ENCODE data around the gene CDH9.

CDH9 gene, protein sequence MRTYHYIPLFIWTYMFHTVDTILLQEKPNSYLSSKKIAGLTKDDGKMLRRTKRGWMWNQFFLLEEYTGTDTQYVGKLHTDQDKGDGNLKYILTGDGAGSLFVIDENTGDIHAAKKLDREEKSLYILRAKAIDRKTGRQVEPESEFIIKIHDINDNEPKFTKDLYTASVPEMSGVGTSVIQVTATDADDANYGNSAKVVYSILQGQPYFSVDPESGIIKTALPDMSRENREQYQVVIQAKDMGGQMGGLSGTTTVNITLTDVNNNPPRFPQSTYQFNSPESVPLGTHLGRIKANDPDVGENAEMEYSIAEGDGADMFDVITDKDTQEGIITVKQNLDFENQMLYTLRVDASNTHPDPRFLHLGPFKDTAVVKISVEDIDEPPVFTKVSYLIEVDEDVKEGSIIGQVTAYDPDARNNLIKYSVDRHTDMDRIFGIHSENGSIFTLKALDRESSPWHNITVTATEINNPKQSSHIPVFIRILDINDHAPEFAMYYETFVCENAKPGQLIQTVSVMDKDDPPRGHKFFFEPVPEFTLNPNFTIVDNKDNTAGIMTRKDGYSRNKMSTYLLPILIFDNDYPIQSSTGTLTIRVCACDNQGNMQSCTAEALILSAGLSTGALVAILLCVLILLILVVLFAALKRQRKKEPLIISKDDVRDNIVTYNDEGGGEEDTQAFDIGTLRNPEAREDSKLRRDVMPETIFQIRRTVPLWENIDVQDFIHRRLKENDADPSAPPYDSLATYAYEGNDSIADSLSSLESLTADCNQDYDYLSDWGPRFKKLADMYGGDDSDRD

DNA sequence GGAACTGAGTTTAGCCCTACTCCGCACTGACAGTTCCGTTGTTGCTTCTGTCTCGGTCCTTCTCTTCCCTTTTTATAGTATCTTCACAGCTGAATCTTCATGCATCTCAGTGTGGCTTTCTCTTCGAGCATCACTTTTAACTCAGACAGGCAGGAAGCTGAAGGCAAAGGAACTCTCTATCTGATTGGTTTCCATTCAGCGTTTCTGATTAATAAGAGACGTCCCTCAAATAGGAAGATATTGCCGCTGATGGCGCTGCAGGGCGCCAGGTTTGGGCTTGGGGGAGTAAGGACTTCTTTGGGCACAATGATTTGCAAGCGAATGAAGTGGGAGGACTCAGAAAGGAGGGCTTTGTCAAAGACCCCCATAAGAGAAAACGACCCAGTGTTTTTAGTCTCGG lies at the start of gene CDH9:
Gene CDH9 (minus strand): TSS at position 111 of the 400 bp plus-strand sequence. CDS start 50,253 bp downstream, outside the sequence.
- no peak for DNase-seq

DNA sequence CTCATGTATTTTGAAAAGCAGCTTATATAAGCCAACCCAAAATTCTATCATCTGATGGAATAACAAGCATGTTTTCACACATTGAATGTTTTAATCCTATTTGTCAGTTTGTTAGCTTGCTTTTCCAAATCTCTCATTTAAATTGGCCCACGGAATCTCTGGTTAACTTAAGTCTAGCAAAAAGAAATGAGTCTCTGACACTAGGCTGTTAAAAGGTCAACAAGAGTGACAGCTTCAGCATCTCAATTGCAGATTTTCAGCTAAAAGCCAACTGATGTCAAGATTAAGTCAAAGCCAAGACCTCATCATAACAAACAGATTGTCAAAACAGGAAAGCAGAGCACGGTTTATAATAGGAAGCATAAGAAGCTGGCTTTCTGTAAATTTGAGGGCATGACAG lies 49.4 kb upstream of the CDH9 start:
- DNase-seq, result no peak

DNA sequence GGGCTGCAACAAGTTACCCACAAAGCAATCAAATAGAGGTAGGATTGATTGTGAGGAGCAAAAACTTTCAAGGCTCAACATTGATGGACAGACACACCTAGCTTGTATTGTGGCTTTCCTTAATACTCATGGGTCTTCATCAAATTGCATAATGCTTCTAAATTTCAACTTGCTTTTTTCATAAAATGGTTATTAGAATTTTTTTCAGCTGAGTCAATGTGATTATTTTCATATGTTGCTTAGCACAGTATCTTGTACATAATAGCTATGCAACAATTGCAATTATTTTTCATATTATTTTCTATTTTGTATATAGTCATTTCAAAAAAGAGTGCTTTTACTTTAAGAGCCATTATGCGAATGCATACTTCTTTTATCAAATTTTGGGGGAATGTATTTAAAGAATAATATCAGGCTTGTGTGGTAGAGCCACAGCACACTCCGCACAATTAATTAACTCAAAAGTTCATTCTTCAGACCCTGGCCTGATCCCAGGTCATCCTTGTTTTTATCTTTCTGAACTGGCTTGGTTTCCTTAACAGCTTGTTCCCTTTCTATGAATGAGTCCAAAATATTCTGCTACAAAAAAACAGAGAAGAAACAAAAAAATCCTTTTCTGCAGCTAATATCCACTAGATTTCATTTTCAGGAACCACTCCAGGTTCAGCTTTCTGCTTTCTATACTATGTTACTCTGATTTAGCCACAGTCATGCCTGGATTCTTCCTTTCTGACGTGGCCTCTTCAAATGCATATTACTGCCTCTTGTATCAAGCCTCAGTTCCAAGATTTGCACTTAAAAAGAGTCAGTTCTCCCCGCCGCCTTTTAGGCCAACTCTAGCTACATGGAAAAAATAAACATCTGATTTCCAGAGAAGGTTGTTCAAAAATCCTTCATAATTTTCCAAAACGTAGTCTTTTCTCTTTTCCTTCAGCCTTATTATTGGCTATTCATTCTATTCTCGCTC lies 45.3 kb upstream of the CDH9 start:
- no peak for DNase-seq

DNA sequence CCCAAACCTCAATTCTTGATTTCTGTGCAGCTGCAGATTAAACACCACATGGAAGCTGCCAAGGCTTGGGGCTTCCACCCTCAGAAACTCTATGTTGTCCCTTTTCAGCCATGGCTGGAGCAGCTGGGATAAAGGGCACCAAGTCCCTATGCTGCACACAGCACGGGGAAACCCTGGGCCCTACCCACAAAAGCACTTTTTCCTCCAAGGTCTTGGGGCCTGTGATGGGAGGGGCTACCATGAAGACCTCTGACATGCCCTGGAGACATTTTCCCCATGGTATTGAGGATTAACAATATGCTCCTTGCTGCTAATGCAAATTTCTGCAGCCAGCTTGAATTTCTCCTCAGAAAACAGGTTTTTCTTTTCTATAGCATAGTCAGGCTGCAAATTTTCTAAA lies 41.8 kb upstream of the CDH9 start:
- DNase-seq, result no peak

DNA sequence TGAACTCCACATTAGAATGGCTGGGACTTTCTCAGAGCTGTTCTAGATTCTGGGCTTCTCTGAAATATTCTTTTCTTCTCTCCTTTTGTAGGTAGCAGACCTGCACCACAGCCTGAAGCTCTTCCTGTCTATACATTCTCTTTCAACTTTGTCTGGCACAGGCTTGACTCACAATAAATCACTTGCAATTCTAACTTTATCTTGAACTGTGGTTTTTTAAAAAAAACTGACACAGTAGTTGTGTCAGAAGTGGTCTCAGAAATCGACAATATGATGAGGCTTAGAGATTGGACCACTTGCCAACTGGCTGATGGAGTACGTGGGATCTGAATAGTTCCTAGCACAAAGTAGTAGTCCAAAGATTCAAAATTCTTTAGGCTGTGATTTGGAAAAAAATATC lies 24.1 kb upstream of the CDH9 start:
- no peak for DNase-seq

DNA sequence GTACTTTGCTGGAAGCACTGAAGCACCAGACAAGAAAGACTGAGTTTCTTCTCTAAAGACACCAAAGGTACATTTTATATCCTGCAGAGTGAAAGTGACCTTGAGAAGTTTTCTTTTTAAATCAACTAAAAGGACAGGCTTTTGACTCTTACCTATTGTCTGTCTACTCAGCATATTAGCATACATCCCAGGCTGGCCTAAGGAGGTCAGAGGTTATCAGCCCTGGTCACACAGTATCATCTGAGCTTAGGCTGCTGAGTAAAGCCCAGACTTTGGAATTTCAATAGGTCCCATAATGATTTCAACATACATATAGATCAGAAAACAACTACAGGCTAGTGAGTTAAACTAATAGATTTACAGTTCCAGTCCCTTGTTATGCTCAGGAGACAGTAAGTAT lies 10.1 kb upstream of the CDH9 start:
- DNase-seq, result no peak

DNA sequence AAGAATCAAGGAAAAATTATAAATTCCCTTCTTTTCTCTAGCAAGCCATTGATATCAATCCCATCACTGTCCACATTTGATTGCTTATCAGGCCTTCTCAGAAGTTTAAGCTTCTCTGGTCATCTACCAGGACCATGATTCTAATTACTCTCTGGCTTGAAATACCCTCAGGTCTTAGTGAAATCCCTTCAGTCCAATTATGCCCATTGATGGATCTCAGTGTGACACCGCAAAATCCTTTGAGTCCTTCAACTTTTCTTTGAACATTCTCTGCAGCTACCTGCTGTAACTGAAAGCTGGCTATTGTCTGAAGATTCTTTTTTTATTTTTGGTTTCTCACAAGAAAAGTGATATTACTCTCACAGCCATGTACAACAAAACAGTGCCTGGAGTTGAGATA lies 3.0 kb upstream of the CDH9 start:
- no peak for DNase-seq

DNA sequence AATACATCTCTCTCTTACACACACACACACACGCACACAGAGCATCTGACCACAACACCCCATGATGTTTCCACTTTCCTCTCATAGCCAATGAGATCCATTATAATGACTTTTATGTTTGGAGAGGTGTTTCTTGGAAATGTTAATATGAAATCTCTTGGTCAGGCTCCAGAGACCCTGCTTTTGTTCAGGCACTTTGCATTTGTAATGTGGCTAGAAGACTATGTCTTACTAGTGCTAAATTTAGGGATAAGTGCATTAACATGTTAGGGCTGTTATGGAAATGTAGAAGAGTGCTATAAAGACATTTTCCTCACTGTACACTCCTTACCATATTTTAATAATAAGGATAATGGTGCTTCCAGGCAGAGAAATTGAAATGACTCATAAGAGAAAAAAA lies 3.8 kb downstream of the CDH9 start:
- DNase-seq, result no peak

DNA sequence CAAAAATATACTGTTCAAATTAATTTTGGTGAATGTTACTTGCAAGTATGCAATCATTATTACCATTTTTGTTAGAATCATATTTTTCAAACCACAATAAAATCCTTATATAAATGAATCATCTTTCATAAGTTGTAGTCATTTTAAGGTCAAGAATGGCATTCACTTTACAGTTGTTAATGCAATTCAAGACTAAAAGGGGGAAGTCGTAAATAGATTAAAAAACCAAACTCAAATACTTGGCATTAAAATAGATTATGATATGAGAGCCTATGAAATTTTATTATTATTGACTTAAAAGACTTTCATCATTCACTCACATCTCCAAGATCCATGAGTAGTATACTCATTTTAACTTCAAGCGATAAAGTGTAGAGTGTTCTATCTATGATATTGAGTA lies 11.6 kb downstream of the CDH9 start:
- no peak for DNase-seq

DNA sequence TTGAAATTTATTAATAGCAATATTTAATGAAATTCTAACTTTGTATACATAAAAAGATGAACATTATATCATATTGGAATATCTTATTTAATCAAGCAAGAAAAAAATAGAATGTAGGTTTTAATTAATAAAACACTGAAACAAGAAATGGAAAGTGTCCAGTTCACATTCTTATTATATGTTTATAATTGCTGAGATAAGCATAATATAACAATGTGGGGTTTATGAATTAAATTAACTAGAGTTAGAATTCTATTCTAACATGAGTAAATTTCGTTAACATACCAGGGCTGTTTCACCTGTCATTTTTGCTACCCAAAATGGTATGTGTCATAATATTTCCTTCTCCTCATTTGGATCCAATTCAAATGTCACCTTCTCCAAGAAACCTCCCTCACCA lies 12.3 kb downstream of the CDH9 start:
- no peak for DNase-seq

DNA sequence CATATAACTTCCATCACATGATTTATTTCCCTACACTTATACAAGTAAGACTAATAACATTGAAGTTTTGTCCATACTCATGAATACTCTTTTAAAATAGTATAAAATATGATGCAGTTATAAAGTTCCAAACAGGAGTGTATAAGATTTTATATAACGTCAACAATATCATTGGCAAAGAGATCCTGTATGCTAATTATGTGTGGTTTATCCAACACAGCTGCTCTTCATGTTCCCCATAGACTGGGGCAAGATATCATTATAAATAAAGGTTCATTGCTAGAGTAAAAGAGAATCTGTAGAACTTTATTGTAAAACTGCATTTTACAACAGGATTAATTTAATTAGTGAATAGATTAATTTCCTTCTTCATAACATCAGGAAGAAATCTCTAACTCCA lies 16.9 kb downstream of the CDH9 start:
- no peak for DNase-seq

DNA sequence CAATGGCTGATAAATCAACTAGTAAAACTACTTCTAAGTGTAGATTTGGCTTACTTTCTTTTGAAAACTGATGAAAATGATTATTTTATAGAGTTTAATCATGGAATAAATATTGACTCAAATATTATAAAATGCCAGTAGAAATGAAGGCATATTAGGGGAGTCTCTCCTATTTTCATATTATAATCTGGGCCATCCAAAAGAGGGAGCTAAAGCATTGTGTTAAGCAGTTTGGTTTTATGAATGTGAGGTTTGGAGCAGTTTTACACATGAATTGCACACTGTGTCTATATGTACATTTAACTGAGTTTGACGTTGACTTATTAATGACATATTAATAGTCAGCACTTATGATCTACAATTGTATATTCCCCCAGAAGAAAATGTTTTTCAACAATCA lies 17.4 kb downstream of the CDH9 start:
- DNase-seq, result no peak

DNA sequence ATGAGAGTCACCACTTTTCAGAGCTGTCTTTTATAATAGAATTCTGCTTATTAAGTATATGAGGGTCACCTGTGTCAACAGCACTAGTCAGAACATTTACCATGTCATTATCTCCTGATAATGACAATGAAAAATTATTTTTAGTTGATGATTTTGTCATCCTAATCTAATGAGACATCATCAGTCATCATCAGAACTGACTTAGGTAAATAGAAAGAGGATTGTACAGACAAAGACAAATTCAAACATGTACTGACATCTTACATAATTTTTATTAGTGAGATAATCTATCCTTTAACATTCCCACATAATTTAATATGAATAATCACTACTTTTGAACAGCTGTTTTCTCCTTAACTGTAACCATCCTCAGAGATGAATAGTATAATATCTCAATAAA lies 22.6 kb downstream of the CDH9 start:
- DNase-seq, result no peak

DNA sequence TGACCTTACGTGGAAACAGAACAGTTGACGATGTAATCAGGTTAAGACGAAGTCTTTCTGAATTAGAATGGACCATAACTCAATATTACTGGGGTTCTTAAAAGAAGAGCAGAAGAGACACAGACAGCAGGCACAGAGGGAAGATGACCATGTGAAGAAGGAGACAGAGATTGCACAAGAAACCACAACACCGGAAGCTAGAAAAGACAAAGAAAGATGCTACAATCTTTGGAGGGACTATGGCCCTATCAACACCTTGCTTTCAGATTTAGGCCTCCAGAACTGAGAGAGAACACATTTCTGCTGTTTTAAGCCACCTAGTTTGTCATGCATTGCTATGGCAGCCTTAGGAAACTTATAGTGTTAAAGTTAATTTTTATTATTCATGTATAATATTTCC lies 27.1 kb downstream of the CDH9 start:
- no peak for DNase-seq

DNA sequence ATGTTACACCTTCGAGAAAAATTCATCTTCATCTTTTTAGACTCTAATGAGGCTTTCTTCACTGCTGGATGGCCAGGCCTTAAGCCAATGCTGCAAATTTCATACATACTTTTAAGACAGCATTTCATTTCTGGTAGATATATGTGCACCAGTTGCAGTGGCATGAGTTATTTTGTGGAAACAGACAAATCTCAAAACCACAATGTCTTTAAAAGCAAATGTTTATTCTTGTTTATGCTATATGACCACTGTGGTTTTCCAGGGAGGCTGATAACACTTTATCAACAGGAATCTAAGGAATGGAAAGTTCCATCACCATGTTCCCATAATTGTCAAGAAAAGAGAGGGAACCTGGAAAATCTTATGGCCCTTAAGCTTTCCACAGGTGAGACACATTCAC lies 27.7 kb downstream of the CDH9 start:
- DNase-seq, result no peak

DNA sequence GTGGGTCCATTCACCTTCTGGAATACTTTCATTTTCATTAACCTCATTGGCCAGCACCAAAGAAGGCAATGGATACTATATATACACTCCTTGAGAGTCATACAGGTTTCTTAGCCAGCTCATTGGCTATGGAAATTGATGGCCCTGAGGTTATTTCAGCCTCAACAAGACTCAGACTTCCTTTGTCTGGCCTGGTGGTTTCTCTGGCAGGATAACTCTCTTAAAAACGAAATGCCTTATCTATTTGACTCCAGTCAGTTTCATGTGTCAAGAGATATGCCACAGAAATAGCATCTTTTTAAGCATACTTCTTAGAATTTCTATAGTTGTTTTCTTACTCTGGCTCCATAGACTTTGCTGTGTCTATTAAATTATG lies 28.9 kb downstream of the CDH9 start:
- DNase-seq, result no peak

DNA sequence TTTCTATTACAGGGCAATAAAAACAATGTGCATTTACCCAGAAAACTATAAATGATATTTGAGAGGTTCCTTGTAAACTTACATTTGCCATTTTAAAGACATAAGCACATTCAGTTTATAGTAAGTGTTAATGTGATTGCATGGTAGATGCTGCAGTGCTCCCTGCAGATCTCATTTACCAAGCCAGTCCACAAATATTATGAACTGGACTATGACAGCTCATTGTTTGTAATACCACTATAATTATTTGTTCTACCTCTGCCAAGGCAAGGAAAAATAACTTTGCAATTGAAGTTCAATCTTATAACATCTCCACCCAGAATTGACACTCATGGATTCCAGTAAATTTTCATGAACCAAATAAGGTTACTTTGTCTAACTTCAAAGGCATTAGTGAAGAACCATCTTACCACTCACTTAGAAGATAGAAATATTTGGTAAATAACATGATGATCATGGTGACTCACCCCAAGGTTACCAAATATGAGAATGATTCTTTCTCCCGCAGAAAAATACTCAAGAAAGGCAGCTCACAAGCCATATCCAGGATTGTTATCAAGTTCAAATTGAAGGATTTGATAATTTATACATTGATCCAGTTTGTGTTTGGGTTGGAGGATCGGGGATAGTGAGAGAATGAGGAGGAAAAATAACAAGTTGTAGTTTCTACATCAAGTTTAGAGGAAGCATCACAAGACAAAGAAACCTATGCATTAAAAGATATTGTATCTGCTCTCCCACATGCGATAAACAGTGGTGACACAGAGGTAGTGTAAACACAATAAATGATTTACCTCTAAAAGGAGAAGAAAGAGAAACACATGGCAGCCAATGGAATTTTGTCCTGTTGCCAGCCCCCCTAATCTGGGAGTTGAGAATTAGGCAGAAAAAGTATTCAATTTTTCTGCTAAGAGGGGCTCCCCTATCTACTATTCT lies 29.5 kb downstream of the CDH9 start:
- DNase-seq, result no peak

DNA sequence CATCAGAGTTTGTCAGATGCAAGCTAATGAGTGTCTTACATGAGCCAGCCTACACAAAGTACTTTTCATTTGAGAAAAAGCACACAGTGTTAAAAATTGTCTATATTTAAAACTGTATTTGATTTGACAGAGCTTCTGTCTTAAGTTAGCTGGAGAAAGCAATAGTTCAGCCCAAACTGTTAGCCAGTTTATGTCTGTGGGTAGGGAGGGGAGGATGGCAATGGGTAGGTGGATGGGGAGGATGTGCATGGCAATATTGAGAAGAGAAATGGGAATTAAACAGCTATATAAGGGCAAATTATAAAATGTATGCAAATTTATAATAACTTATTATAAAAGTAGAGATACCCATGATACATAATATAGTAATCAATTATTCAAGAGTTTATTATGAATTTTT lies 31.3 kb downstream of the CDH9 start:
- no peak for DNase-seq

DNA sequence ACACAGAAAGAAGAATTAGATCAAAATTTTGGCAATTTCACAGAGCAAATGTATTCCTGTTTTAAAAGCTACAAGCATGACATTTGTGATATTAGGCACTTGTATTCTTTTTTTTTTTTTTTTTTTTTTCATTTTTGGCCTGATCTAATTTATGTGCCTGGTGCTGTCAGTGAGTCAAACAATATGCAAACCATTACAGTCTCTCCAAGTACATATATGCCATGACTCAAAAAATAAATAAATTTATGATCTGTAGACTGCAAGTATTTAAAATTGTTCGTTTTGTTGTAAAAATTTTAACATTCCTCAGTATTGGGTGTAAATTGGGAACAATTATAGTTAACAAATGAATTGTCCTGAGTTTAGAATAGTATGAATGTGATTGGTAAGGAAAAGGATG lies 51.4 kb downstream of the CDH9 start:
- no peak for DNase-seq

DNA sequence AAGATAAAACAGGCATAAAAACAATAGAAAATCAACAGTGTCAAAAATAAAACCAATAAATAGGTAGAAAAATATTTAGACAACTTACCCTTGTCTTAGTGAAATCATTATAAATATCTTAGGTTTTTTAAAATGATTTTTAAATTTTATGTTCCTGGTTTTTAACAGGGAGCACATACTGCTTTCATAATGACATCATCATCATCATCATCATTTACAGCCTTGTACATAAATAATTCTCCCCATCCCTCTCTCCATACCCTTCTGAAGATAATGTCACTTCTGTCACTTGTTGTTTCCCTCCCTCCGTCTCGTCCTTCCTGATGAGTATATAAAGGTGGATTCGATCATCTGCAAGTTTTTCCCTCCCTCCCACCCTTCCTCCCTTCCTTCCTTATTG lies 56.6 kb downstream of the CDH9 start:
- no peak for DNase-seq

DNA sequence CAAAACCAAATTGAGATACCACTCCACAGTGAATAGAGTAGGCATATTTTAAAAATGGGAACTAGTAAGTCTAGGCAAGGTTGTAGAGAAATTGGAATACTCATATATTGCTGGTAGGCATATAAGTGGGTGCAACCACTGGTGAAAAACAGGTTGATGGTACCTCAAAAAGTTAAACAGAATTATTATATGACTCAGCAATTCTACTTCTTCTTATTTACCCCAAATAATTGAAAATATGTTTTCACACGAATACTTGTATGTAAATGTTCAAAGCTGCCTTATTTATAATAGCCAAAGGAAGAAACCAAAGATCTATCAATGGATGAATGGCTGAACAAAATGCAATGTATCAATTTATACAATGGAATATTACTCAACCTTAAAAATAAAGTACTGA lies 79.1 kb downstream of the CDH9 start:
- no peak for DNase-seq

DNA sequence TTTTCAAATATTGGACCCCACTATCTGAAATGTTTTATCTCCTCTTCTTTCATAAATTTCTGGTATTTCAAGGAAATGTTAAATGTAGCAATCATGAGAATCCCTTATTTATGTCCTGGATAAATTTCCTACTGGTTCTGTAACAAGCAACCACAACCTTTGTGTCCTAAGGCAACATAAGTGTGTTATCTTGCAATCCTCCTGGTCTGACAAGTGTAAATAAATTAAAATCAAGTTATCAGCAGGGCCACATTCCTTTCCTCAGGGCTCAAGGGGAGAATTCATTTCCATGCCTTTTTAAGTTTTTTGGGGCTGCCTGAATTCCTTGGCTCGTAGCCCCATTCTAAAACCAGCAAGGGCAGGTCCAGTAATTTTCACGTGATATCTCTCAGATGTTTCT lies 83.2 kb downstream of the CDH9 start:
- no peak for DNase-seq

Data from activated CD4-positive, CD25-positive, alpha-beta regulatory T cell (primary cell).